HAP-1 (cell line): ENCODE data around the gene LRRTM4.
"Not testable (repeated sequence)": the region's sequence is repeated elsewhere in the genome, so short reads cannot be mapped to it uniquely, and the experiment has no call there.

Experiments
- DNase-seq, 2 experiments: peaks; one replicate each; pipeline ENCODE4 v3.0.0-alpha.2; 2016 to 2020; ENCODE audit warnings: low spot score in 2 of 2
- H3K27me3 ChIP-seq: fragments of 250-450 bp; sonication (Bioruptor Pico); 2 replicates; pipeline ENCODE4 v1.5.1; 2020; ENCODE audit warnings: low read depth, mild to moderate bottlenecking, moderate library complexity
- H3K36me3 ChIP-seq: fragments of 250-450 bp; sonication (Bioruptor Pico); replicated peaks from 2 replicates; pipeline ENCODE4 v1.5.1; 2020; ENCODE audit warnings: mild to moderate bottlenecking
- H3K4me1 ChIP-seq: fragments of 250-450 bp; sonication (Bioruptor Pico); 2 replicates; pipeline ENCODE4 v1.5.1; 2020; ENCODE audit warnings: mild to moderate bottlenecking
- H3K4me3 ChIP-seq: fragments of 250-450 bp; sonication (Bioruptor Pico); 2 replicates; pipeline ENCODE4 v1.5.1; 2020; ENCODE audit warnings: mild to moderate bottlenecking, moderate library complexity
- H3K9me3 ChIP-seq: fragments of 250-450 bp; sonication (Bioruptor Pico); 2 replicates; pipeline ENCODE4 v1.5.1; 2020; ENCODE audit warnings: mild to moderate bottlenecking, moderate library complexity
- in situ Hi-C: fragments of 300-500 bp; cut with MboI; formaldehyde crosslinking; loops from 3 replicates; pipeline ENCODE4 v1.14.3; 2020; ENCODE audit warnings: low sequenced_read_pairs, inconsistent platforms, mixed read lengths

LRRTM4 gene

DNA sequence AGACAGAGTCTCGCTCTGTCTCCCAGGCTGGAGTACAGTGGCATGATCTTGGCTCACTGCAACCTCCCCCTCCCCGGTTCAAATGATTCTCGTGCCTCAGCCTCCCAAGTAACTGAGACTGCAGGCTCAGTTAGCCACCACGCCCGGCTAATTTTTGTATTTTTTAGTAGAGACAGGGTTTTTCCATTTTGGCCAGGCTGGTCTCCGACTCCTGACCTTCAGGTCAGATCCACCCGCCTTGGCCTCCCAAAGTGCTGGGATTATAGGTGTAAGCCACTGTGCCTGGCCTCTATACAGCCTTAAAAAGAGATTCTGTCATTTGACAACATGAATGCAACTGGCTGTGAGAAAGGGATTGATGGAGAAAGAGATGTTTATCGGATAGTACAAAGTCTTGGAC, 426.7 kb downstream of the LRRTM4 start:
- H3K27me3 ChIP-seq, DNase-seq, in situ Hi-C loops, H3K9me3 ChIP-seq, H3K4me1 ChIP-seq, H3K4me3 ChIP-seq, H3K36me3 ChIP-seq: not testable (repeated sequence)

DNA sequence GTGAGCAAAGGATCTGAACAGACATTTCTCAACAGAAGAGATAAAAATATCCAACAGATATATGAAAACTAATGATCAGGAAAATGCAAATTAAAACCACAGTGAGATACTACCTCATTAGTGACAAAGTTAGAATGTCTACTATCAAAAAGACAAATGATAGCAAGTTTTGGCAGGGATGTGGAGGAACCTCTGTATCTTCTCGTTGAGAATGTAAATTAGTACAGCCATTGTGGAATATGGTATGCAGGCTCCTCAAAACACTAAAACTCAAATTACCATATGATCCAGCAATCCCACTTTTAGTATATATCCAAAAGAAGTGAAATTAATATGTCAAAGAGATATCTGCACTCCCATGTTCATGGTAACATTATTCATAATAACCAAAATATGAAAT, 427.1 kb downstream of the LRRTM4 start:
- Histone ChIP-seq H3K4me3 (no peak overlapping the region), H3K4me1 (no peaks in the 10 kb centered on the region), H3K27me3 (no peaks in the 10 kb centered on the region), H3K9me3 (no peaks in the 10 kb centered on the region), H3K36me3 (no peaks in the 10 kb centered on the region)
- no peak for DNase-seq
- in situ Hi-C loops: no loop called here

DNA sequence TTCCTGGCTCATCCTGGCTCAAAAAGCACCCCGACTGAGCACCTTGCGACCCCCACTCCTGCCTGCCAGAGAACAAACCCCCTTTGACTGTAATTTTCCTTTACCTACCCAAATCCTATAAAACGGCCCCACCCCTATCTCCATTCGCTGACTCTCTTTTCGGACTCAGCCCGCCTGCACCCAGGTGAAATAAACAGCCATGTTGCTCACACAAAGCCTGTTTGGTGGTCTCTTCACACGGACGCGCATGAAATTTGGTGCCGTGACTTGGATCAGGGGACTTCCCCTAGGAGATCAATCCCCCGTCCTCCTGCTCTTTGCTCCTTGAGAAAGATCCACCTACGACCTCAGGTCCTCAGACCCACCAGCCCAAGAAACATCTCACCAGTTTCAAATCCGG, 433.8 kb downstream of the LRRTM4 start:
- H3K27me3 ChIP-seq, DNase-seq, H3K4me1 ChIP-seq, H3K9me3 ChIP-seq, in situ Hi-C loops, H3K36me3 ChIP-seq, H3K4me3 ChIP-seq: not testable (repeated sequence)

DNA sequence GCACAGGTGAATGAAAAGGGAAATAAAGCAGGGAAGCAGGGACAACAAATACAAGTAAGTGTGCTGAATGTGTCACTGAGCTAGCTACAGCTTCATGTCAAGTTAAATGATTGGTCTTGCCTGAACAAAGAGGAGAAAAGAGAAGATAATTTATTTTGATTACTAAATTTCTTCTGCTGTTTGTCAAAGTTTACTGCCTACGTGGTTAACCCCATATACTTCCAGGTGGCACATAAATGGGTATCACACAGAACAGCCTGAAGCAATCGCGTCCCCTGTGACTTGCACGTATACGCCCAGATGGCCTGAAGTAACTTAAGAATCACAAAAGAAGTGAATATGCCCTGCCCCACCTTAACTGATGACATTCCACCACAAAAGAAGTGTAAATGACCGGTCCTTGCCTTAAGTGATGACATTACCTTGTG, 434.2 kb downstream of the LRRTM4 start:
- Histone ChIP-seq H3K4me1 (no peaks in the 10 kb centered on the region), H3K9me3 (no peaks in the 10 kb centered on the region), H3K4me3 (no peak overlapping the region), H3K27me3 (no peaks in the 10 kb centered on the region), H3K36me3 (no peaks in the 10 kb centered on the region)
- DNase-seq: no peak
- in situ Hi-C loops: no loop called here

DNA sequence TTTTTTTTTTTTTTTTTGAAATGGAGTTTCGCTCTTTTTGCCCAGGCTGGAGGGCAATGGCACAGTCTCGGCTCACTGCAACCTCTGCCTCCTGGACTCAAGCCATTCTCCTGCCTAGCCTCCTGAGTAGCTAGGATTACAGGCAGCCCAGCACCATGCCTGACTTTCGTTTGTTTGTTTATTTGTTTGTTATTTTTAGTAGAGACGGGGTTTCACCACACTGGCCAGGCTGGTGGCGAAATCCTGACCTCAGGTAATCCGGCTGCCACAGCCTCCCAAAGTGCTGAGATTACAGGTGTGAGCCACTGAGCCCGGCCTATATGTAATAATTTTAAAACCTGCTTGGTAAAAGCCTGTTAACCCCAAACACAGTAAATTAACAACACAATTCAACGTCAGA, 435.7 kb downstream of the LRRTM4 start:
- in situ Hi-C loops: no loop called here

DNA sequence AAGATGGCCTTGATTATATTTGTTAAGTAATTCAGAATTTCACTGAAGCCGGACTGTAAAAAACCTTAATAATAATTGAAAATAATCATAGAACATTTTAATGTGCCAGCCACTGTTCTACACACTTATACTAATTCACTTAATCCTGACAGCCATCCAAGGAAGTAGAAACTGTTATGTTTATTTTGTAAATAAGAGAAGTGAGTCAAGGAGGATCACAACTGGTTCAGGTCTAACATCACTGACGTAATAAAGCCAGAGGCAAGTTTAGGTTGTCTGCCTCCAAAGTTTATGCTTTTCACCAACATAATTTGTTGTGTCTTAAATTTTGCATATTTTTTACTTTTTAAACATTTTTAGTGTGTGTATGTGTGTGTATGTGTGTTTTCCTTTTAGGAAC, 436.1 kb downstream of the LRRTM4 start:
- H3K27me3 ChIP-seq: no peaks in the 10 kb centered on the region
- in situ Hi-C loops: no loop called here
- no peak for DNase-seq
- H3K36me3 ChIP-seq: no peaks in the 10 kb centered on the region
- H3K4me3 ChIP-seq: no peak overlapping the region
- no peaks in the 10 kb centered on the region for H3K9me3 ChIP-seq
- no peaks in the 10 kb centered on the region for H3K4me1 ChIP-seq

More for the DNA sequence above, 435.7 kb downstream of the LRRTM4 start:
- no peak overlapping the region for H3K4me3 ChIP-seq
- no peak for DNase-seq
- no peaks in the 10 kb centered on the region for H3K36me3 ChIP-seq
- H3K27me3 ChIP-seq: no peaks in the 10 kb centered on the region
- no peaks in the 10 kb centered on the region for H3K4me1 ChIP-seq
- H3K9me3 ChIP-seq: no peaks in the 10 kb centered on the region

DNA sequence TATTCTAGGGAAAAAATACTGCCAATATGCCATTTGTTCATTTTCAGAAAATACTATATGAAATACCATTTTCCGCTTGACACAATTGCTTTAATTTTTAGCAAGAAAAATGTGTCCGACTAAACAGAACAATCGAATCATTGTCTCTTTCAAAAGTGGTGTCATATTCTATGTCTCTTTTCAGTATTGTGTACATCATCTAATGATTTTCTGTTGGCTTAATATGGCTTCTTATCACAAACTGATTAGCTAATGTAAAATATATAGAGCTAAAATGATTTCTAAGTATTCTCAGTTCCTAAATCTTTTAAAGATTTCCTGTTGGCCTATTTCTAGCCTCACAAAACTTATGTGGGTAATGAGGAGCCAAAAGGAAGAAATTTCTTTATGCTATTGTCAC, 436.6 kb downstream of the LRRTM4 start:
- Histone ChIP-seq H3K4me1 (no peaks in the 10 kb centered on the region), H3K27me3 (no peaks in the 10 kb centered on the region), H3K9me3 (no peaks in the 10 kb centered on the region), H3K4me3 (no peak overlapping the region), H3K36me3 (no peaks in the 10 kb centered on the region)
- no peak for DNase-seq
- in situ Hi-C loops: no loop called here

DNA sequence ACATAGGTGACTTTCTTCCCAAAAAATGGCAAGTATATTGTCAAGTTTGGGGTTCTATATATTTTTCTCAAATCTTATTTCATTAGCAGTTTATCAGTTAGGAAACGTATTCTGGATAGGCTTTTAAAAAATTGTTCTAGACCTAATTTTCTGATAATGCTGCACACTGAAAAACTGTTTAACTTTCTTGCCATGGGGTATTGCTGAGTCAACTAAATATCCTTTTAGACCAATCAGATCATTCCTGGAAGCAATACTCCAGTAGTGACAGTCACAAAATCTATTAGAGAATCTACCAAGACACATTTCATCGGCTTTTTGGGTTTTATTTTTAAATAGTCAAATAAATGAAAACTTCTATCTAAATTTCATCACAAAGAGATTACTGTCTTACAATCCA, 440.6 kb downstream of the LRRTM4 start:
- Histone ChIP-seq H3K9me3 (no peaks in the 10 kb centered on the region), H3K27me3 (no peaks in the 10 kb centered on the region), H3K36me3 (no peaks in the 10 kb centered on the region), H3K4me3 (no peak overlapping the region), H3K4me1 (no peaks in the 10 kb centered on the region)
- in situ Hi-C loops: no loop called here
- no peak for DNase-seq

DNA sequence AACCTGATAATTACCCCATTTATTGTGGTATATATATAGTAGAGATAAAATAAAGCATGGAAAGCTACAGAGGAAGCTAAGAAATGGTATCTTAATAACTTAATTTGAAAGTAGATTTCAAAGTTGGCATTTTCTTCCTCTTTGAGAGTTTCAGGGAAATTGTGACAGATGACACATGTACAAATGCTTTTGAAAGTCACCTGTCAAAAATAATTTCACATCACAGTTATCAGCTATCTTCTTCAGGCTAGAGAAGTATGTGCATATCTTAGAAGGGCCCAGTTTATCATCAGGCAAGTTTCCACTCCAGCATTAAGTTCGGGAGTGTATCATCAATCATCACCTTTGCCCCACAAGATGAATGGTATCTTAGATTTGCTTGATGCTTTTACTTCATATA, 457.9 kb downstream of the LRRTM4 start:
- Histone ChIP-seq H3K4me1 (no peaks in the 10 kb centered on the region), H3K27me3 (no peaks in the 10 kb centered on the region), H3K9me3 (no peaks in the 10 kb centered on the region), H3K4me3 (no peak overlapping the region), H3K36me3 (no peaks in the 10 kb centered on the region)
- in situ Hi-C loops: no loop called here
- no peak for DNase-seq

DNA sequence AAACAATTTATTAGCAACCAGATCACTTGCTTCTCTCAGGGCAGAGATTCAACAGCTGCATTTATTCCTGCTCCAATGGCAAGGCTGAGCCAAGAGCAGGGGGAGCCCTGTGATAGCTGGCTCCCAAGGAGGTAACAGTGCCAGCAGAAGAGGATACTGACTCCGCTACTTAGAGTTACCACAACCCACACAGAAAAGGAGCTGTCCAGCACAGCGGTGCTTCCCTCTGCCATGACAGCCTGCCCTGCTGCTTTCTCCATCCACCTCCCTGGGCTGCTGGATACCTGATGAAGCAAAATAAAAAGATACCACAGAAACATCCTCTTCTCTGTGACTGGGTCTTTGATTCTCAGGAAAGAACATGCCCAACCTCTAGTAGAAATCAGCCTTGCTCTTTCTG, 467.2 kb downstream of the LRRTM4 start:
- H3K4me3 ChIP-seq: no peak overlapping the region
- DNase-seq: no peak
- H3K4me1 ChIP-seq: no peaks in the 10 kb centered on the region
- in situ Hi-C loops: no loop called here
- H3K36me3 ChIP-seq: no peaks in the 10 kb centered on the region
- H3K9me3 ChIP-seq: no peaks in the 10 kb centered on the region
- H3K27me3 ChIP-seq: no peaks in the 10 kb centered on the region

DNA sequence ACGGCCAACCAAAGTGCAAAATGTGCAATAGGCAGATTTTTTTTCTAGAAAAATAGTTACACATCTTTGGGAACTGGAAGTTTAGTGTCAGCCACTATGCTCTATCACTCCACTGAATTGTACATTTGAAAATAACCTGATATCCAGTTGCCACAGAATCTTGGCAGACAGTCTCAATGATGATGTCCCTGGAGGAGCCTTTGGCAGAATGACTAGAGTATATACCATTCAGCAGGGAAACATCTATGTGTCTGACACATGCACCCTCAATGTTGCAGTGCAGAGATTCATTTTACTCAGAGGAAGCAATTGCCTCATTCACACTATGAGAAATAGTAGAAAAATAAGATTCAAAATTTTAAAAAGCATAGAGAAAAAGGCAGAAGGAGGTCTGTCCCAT, 475.8 kb downstream of the LRRTM4 start:
- Histone ChIP-seq H3K36me3 (no peaks in the 10 kb centered on the region), H3K4me1 (no peaks in the 10 kb centered on the region), H3K4me3 (no peak overlapping the region), H3K9me3 (no peaks in the 10 kb centered on the region), H3K27me3 (no peaks in the 10 kb centered on the region)
- in situ Hi-C loops: no loop called here
- no peak for DNase-seq

DNA sequence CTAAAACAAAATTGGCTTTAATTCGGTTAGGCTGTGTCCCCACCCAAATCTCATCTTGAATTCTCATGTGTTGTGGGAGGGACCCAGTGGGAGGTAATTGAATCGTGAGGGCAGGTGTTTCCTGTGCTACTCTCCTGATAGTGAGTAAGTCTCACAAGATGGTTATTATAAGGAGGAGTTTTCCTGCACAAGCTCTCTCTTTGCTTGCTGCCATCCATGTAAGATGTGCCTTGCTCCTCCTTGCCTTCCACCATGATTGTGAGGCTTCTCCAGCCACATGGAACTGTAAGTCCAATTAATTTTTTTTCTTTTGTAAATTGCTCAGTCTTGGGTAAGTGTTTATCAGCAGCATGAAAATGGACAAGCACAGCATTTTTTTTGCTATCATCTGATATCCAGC, 476.7 kb downstream of the LRRTM4 start:
- H3K4me3 ChIP-seq, H3K4me1 ChIP-seq, H3K36me3 ChIP-seq, H3K27me3 ChIP-seq, DNase-seq, H3K9me3 ChIP-seq, in situ Hi-C loops: not testable (repeated sequence)

DNA sequence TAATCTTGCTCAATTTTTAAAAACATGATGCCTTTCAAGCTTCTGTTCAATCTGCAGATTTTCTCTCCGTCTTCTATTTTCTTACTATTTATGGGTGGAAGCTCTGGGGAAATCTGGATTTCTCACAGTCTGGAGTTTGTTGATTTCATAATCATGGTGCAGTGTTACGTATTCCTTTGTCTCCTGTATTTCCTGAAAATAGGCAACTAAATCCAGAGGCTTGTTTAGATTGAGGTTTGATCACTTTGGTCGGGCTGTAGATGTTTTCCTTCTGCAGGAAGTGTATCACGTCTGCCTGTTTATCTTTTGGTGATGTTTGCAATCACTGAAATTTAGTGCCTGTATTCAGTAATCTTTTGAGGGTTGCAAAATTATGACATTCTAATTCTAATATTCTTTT, 487.7 kb downstream of the LRRTM4 start:
- H3K4me3 ChIP-seq: no peak overlapping the region
- in situ Hi-C loops: no loop called here
- no peaks in the 10 kb centered on the region for H3K27me3 ChIP-seq

DNA sequence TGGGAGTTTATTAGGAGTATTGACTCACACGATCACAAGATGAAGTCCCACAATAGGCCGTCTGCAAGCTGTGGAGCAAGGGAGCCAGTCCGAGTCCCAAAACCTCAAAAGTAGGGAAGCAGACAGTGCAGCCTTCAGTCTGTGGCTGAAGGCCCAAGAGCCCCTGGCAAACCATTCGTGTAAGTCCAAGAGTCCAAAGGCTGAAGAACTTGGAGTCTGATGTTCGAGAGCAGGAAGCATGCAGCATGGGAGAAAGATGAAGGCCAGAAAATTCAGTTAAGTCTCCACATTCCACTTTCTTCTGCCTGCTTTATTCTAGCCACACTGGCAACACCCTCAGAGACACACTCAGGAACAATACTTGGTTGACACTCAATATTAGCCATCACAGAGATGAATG, 492.9 kb downstream of the LRRTM4 start:
- H3K4me1 ChIP-seq, H3K27me3 ChIP-seq, H3K36me3 ChIP-seq, DNase-seq, H3K9me3 ChIP-seq, in situ Hi-C loops, H3K4me3 ChIP-seq: not testable (repeated sequence)

More for the DNA sequence above, 487.7 kb downstream of the LRRTM4 start:
- no peak for DNase-seq
- H3K9me3 ChIP-seq: no peaks in the 10 kb centered on the region
- H3K36me3 ChIP-seq: no peaks in the 10 kb centered on the region
- H3K4me1 ChIP-seq: no peaks in the 10 kb centered on the region

DNA sequence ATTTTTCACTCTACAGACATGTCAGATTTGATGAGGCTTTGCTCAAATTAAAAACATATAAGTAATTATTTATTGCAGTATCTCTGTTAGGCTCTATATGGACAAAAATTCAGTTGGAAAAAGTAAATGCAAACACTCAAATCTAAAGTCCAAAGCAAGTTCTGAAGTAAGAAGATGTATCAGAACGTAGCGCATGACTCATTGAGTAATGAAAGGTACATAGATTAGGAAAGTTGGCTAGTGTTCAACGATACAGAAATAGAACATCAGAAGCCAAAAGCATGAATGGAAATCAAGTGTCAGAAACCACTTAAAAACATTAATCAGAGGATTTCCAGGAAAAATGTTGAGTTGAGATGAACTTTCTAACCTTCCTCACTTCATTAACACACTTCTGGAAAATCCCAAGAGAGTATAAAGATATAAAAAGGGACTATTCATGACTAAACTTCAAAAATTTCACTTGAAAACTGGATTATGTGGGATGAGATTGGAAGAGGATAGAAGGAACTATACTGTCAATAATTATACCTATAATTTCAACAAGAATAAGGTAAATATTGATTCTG, 494.1 kb downstream of the LRRTM4 start:
- H3K4me3 ChIP-seq: no peak overlapping the region
- no peak for DNase-seq
- no peaks in the 10 kb centered on the region for H3K27me3 ChIP-seq
- in situ Hi-C loops: no loop called here
- no peaks in the 10 kb centered on the region for H3K36me3 ChIP-seq
- no peaks in the 10 kb centered on the region for H3K9me3 ChIP-seq
- H3K4me1 ChIP-seq: no peaks in the 10 kb centered on the region
